HG03103 (cell line): Measurements from ENCODE around the gene SCARB1.
A peak's percentile ranks its signal among the peaks of the same experiment; 100 is the strongest.

ENCODE experiments used
- ATAC-seq: cut with Tn5 transposase; IDR thresholded peaks from one replicate; pipeline ENCODE4 v1.9.1; 2021; ENCODE audit warnings: low read depth; ENCODE audit not compliant: unreplicated experiment

Gene SCARB1

DNA sequence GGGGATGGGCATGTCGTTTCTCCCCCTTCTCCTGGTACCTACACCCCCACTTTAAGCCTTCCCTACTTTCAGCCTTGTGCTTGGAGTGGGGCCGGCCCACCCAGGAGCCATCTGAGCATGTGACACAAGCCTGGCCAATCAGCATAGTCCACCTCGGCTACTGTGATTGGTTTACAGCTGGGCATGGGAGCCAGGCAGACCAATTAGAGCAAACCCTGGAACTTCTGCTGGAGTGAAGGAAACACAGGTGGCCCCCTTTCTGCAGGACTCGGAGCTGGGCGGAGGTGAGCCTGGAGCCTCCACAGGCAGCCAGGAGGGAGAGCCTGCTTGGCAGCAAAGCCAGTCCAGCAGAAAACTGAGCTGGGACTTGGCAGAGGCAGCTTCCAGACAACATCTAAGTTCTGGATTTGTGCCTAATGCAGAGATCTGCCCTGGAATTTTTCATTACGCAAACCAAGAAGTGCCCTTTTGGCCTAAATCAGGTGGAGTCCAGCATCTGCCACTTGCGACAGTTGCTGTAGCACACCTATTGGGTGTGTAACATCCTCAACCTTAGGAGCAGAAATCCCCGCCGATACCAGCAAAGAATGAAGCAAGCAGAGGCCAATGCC lies 59.5 kb downstream of the SCARB1 start:
- ATAC-seq = no peak

DNA sequence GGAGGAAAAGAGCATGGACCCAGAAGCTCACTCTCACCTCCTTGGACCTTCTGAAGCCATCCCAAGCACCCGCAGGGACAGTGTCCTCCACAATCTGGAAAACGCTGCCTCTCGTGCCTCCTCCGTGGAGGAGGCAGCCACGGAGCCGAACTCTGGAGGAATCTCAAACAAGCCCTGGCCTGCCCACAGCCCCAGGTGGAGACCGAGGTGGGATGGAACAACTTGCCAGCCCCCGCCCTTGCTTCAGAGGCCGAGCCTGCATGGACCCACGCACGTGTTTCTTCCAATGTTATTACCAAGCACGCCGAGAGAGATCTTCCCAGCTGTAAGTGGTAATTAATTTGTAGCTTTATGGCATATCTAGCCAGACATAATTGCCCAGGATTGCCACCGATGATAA lies 61.3 kb downstream of the SCARB1 start:
- no peak for ATAC-seq

DNA sequence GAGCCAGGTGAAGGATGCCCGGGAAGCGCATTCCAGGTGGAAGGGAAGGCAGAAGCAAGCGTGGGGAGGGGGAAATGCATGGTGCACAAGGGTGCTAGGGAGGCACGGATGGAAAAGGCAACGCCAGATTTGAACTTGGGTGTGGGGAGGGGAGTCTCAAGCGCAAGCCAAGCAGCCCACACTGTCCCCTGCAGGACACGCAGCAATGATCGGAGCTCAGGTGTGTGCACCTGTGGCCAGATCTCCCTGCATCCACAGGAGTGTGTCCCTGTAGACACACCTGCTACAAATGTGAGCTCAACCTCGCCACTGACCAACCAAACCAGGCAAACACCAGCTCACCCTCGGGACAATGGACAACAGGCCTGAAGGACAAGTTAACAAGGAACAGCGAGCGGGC lies 63.2 kb downstream of the SCARB1 start:
- ATAC-seq = no peak

DNA sequence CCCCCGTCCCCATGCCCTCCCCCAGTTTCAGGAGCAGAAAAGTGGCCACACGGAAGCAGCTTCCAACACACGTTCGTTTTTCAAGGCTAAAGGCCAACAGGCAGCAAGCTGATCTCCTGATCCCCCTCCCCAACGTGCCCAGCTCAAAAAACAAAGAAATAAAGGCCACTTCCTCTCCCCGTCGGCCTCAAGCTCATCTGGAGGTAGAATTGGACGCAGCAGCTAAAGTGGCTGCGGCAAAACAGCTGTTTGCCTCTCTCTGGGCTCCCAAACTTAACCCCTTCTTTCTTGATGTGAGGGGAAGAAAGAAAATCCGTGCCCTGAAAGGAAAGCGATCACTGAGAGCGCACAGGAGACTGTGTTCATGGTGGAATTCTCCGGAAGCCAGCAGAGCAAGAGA lies 66.3 kb downstream of the SCARB1 start:
- ATAC-seq = no peak

DNA sequence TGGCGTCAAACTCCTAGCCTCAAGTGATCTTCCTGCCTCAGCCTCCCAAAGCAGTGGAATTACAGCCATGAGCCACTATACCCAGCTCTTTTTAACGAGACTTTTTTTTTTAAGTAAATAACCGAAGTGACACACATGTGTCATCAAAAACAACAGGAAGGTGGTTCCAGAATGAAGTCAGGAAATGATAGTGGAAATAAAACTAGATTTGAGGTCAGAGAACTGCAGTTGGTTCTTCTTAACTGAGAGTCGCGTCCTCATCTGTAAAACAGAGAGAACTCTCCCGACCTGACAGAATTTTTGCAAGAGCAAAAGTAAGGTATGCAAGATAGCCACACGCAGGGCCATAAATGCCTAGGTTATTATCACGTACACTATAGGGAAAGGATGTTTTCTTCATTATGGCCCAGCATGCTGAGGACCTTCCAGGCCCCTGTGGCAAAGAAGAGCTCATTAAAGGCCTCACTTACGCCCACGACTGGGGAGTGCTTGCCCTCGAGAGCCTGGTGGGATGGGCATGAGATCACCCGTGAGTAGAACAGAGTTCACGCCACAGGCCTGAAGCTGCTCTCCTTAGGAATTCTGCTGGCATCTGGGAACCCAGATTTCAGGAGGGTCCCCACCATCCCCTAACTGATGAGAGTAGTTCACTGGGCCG lies 67.2 kb downstream of the SCARB1 start:
- no peak for ATAC-seq

DNA sequence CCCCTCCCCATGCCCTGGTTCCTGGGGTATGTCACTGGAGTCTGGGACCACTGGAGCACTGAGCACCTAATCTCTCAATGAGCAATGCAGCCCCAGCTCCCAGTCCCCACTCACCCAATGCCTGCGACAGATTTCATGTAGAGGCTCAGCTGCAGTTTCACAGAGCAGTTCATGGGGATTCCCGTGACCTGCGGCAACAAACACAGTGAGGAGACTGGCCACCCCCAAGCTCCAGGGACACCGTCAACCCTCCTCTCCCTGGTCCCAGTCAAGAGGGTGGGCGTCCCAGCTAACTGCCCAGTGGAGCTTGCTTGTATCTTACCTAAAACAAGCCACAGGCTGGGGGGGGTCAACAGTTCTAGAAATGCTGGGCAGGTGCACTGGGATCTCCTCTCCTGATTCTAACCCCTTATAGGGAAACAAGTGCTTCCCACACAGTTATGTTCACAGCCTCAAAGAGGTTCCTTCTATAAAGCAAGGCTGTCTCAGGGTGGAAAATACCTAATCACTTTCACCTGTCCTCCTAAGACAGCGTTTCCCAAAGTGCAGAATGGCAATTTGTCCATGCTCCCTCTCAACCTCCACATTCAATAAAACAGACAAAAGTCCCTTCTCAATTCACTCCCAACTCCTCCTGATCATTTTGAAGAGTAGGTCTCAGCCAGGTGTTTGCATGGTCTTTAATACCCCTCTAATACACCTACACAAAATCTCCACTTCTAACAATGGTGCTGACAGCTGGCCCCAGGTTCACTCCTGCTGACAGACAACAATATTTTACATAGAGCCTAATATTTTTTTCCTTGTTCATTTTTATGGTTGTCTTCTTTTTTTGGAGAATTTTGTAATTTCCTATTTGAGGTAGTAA lies 68.3 kb downstream of the SCARB1 start:
- ATAC-seq = no peak

DNA sequence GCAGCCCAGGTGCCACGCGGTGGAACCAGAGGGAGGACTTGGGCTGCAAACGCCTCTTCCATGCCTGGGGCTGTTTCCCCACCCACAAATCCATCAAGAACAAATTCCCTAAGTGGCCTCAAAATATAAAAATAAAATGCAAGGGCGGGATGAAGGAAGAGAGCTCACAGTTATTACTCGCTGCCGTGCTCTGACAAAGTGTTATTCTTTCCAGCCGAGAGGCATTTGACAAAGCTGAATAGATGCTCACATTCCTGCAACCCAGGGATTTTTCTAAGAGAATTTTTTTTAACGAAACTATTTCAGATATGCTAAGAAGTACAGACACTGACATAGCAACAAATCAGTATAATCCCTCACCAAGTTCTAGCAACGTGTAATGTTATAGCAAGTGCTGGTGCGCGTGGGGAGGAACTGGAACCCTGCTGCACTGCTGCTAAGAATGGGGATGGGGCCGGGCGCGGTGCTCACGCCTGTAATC lies 70.7 kb downstream of the SCARB1 start:
- no peak for ATAC-seq

DNA sequence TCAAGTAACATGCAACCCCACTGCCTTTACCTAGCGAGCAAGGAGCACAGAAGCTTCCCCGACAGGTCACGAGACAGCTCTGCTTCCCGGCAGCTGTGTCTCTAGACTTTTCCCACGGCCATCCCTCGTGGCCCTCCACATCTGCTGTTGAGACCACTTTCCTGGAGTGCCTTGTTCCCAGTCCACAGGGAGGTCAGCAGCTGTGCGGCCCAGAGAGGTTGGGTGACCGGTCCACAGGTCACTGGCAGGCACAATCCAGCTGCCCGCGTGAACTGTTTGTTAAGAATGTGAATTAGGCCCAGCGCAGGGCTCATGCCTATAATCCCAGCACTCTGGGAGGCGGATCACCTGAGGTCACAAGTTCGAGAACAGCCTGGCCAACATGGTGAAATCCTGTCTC lies 71.5 kb downstream of the SCARB1 start:
- ATAC-seq = no peak

DNA sequence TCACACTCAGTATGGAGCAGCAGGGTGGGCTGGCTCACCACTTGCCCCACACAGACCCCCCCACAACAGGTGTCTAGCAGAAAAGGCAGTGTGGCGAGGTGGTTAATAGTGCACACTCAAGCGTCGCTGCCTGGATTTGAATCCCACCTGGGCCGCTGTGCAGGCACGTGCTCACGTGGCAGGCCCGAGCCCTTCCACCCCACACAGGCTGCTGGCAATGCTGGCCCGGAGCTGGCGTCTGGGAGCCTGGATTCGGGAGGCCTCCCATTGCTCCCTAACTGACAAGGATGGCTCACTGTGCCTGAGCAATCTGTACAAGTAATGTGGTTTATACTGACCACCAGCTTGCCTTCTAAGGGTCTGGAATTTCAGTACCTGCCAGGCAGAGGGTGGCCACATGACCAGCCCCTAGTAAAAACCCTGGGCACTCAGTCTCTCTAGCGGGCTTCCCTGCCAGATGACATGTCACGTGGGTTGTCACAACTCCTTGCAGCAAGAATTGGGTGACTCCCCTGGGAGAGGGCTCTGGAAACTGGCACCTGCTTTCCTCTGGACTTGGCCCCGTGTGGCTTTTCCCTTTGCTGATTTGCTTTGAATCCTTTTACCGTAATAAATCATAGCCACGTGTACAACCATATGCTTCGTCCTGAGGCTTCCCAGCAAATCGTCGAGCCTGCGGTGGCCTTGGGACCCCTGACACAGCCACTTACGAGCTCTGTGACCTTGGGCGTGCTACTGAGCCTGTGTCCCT lies 72.8 kb downstream of the SCARB1 start:
- no peak for ATAC-seq

DNA sequence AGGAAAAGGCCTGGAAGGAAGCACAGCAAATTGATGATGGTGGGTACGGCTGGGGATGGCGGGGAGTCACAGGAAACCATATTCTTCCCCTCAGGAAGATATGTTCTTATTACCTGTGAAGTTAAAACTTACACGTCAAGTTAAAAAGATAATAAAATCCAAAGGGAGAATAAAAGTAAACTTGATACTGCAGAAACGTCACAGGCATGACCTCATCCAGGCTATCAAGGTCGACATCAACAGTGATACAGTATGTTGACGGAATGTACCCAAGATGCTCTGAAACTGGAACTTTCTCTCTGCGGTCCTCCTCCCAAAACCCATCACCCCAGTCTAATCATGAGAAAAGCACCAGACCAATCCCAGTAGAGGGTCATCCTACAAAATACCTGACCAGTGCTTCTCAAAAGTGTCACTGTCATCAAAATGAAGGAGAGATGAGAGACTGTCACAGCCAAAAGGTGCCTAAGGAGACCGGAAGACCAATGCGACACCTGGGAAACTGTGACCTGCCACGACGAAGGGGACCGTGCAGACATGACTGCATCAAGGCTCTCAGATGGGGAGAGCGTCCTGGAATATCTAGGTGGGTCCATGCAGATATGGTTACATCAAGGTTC lies 74.6 kb downstream of the SCARB1 start:
- no peak for ATAC-seq

DNA sequence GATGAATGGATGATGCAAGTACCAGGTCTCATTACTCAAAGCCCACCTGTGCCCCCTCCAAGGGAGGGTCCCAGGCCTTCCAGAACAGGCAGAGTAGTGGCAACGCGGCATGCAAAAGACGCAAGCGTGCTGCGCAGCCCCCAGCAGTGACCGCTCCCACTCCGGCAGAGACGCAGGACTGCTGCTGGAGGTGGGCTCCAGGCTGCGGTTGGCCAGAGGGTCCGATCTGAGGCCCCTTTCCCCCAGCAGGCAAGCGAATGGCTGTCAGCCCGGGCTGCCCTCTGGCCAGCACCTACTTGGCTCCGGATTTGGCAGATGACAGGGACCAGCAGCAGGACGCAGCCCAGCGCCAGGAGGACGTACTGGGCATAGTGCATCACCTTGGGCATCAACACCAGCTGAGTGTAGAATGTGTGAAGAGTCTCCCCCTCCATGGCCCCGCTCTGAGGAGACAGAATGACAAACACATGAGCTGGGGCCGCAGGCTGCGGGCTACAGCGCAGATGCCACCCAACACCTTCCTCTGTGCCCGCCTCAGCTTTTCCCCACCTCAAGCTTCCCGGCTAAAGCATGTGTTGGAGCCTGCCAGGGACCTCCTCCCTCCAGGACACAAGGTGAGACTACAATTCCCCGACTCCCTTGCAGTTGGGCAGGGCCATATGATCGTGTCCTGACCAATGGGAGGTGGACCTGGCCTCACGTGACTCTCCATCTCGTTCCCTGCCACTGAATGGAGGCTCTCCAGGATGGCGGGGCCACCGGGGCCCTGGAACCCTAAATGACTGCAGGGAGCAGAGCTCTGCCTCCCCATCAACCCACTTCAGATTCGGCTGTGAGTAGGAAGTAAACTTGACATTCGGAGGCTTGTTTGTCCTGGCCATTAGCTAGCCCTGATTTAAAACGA lies 77.4 kb downstream of the SCARB1 start:
- no peak for ATAC-seq

DNA sequence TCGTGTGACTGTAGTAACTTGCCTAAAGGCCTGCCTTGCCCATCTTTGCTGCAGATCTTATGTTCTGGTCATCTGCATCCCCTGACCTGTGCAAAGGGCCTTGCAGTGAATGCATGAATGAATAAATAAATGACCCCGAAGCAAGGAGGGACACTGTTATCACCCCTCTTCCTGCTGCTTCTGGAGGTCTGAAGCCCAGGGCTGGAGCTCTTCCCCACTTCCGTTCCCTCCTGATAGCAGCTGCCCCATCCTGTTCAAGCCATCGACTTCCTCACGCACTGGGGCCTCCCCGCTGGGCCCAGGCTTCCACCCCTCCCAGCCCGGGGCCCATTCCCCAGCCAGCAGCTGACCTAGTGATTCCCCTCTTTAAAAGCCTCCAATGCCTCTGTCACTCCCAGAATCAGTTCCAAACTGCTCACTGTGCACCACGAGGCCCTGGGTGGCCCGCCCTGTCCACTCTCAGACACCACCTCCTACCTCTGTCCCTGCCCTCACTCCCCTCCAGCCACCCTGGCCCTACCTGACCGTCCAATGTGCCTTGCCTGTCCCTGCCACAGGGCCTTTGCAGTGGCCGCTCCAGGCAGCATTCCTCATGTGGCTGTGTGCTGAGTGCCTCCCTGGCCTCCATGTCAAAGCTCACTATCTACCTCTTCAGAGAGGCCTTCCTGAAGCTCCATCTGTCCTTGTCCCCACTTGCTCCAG lies 78.6 kb downstream of the SCARB1 start:
- no peak for ATAC-seq

DNA sequence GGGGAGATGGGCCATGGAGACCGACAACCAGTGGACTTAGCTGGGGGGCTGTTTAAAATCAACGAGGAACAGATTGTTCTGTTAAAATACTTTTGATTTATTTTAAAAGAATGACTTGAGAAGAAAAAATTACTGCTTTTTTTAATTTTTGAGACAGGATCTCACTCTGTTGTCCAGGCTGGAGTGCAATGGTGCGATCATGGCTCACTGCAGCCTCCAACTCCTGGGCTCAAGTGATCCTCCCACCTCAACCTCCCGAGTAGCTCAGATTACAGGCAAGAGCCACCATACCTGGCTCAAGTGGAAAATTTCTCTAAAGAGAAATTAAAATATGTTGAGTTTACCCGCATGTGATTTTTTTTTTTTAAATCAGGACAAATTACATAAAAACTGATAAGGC lies 80.6 kb downstream of the SCARB1 start:
- no peak for ATAC-seq

DNA sequence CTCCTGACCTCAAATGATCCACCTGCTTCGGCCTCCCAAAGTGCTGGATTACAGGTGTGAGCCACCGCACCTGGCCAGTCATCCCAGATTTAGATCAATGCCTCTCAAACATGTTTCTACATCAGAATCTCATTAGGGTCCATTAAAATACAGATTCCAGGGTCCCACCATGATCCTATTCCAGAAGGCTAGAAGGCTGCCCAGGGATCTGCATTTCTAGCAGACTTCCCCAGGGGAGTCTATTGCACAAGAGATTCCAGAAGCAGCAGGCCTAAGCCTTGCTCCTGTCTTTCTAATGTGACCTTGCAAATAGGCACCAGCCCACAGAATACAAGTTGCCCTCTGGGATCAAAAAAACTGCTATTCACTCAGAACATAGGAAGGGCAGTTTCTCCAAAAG lies 81.5 kb downstream of the SCARB1 start:
- no peak for ATAC-seq

DNA sequence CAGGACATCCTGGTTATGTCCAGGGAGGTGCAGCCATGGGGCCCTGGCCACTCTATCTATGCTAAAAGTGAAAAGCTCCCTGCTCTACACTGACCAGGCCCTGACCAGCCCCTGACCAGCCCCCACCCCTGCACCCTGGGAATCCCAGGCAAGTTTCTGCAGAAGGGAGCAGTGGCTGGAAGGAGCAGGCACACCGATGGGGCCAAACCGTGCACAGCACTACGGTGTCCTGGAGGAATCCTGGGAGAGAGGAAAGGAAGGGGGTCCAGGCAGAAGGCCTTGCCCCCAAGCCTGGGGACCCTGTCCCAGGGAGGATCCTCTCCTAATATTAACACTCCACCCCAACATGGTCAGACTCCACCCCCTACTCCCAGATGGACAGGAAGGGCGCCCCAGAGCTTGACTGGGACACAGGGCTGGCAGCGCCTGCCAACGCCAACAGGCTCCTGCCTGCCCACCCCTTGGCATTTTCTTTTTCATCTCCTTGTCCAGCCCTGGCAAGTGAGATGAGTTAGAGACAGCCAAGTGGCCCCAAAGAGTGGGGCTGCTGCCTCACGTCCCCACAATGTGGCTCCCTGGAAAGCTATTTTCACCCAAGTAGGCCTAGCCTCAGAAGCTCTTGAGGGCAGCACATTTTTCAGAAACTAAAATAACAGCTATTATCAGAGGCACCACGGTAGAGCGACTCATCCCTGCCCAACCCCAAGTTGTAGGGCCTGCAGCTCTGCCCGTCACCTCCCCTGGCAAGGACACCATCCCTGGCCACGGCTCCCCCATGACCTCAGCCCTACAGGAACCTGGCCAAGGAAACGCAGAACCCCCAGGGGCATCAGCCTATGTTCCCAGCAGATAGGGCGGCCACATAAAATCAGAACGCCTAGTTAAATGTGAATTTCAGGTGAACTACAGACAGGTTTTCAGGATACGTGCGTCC lies 82.6 kb downstream of the SCARB1 start:
- ATAC-seq = no peak

DNA sequence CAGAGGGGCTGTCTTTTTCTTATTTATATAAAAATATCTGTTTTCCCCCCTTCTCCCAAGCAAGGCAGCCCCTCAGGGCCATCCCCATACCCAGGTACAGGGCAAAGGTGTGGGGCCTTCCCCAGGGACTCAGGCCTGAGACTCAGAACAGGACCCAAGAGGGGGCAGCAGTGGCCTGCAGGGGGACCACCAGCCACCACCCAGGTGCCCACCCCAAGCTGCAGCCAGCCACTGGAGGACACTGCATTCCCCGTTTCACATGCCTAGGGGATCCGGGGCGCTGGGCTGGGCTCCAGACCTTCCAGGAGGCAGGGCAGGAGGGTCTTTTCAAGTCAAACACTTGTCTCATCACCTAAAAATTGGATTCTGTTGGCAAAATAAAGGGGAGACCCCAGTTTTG lies 83.3 kb downstream of the SCARB1 start:
- ATAC-seq = no peak

DNA sequence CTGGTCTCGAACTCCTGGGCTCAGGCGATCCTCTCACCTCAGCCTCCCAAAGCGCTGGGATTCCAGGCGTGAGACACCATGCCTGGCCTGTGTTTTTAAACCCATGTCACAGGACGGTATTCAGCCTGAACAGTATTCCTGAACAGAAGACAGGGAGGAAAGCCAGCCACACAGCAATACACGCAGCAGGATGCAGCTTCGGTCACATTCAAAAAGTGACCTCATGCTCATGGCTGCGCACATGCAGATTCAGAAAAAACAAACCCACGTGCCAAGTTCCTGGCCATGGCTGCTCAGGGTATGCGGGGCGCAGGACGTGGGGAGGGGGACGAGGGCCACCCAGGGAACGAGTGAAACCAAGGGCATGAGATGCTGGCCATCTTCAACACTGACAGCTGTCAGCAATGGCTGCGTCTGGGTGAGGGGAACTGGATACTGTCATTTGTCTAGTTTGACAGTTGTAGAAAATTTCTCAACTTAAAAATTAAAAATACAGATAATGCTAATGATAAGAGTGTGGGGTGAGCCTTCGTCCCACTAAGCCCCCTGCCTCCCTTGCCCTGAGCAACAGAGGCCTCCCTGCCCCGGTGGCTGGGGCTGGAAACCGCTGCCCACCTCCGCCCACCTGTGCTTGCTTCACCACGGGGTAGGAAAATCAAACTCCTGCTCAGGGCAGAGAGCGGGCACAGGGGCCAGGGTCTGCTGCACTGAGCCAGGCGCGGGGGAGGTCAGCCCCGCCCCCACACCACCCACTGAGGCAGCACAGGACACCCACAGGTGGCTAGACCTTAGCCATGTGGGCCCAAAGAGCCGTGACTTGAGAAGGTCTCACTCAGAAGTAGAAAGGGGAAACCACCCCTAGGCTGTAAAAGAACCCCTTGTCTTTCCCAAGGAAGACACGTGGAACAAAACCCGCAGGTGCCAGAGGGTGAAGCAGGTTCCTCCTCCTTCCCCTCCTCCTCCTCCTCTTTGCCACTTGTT lies 84.2 kb downstream of the SCARB1 start:
- peak; percentile 46 for ATAC-seq
